DLD1 (cell line): ENCODE measurements around the gene TK1.

ENCODE experiments used
- in situ Hi-C: cut with HindIII; loops from 2 replicates; pipeline ENCODE4 v1.10.0; 2017; ENCODE audit warnings: low sequenced_read_pairs

TK1 gene

DNA sequence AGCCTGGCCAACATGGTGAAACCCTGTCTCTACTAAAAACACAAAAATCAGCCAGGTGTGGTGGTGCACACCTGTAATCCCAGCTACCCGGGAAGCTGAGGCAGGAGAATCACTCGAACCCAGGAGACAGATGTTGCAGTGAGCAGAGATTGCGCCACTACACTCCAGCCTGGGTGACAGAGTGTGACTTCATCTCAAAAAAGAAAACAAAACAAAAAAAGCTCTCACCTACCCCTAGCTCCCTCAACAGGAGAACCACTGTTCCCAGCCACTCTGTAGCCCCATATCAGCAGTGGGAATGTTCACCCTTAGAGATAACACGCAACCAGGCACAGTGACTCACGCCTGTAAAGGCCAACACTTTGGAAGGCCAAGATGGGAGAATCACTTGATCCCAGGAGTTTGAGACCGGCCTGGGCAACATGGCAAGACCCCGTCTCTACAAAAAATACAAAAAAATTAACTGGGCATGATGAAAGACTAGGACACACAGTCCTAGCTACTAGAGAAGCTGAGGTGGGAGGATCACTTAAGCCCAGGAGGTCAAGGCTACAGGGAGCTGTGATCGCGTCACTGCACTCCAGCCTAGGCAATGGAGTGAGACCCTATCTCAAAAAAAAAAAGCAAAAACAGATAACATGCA is 50.9 kb downstream of the TK1 start:
- in situ Hi-C loops, result no loop called here

- in situ Hi-C loops, result no loop called here
These were observed 51.9 kb downstream of the TK1 start for GRCh38 chr17:78134899-78135385.

DNA sequence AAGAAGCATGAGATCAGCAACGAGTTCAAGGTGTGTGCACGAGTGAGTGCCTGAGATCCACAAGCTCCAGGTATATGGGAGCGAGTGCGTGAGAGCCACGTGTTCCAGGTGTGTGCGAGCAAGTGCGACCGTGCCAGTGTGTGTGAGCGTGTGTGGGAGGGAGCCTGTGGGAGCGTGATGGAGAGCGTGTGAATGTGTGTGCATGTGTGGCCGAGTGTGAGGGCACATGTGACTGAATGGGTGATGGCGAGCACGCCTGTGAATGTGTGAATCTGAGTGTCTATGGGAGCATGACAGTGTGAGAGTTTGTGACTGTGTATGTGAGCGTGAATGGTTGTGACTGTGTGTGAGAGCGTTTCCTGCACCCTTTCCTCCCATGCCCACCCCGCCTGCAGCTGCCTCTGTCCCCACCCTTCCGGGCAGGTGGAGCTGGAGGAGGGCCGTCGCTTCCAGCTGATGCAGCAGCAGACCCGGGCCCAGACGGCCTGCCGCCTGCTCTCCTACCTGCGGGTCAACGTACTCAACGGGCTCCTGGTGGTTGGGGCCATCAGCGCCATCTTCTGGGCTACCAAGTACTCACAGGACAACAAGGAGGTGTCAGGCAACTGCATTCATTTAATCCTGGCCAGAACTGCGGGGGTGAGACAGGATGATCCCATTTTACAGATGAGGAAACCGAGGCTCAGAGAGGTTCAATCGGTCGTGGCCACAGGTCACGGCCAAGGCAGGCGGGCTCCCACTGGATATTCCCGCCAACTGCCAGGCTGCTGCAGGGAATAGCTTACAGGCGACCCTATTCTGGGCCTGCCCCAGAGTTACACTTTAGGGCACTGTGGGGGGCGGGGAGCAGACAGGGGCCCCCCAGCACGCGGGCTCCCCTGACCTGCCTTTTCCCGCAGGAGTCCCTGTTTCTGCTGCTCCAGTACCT is 52.6 kb downstream of the TK1 start:
- in situ Hi-C loops, result no loop called here

- in situ Hi-C loops, result no loop called here
These were observed 53.5 kb downstream of the TK1 start for GRCh38 chr17:78133179-78133951.

- in situ Hi-C loops, result no loop called here
These were observed 54.1 kb downstream of the TK1 start for GRCh38 chr17:78132767-78133178.

DNA sequence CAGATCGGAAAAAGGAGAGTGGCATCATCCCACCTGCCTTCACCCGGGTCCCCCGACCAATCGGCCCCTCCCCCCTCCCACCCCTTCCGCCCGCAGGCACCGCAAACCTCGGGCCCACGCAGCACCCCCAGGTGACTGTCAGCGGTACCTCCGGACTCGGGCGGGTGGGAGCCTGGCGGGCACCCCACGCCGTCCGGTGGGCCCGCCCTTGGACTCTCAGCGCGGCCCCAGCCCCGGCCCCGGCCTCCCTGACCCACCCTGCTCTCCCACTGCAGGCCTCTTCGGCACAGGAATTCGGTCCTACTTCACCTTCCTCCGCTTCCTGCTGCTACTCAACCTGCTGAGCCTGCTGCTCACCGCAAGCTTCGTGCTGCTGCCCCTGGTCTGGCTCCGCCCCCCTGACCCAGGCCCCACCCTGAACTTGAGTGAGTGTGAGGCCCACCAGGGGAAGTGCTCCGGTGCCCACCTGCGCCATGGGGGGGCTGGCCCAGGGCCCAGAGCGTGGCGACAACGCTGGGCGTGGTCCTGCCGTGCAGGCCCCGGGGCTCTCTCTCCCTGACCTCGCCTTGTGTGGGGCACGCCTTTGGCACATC is 54.7 kb downstream of the TK1 start:
- in situ Hi-C loops, result no loop called here

DNA sequence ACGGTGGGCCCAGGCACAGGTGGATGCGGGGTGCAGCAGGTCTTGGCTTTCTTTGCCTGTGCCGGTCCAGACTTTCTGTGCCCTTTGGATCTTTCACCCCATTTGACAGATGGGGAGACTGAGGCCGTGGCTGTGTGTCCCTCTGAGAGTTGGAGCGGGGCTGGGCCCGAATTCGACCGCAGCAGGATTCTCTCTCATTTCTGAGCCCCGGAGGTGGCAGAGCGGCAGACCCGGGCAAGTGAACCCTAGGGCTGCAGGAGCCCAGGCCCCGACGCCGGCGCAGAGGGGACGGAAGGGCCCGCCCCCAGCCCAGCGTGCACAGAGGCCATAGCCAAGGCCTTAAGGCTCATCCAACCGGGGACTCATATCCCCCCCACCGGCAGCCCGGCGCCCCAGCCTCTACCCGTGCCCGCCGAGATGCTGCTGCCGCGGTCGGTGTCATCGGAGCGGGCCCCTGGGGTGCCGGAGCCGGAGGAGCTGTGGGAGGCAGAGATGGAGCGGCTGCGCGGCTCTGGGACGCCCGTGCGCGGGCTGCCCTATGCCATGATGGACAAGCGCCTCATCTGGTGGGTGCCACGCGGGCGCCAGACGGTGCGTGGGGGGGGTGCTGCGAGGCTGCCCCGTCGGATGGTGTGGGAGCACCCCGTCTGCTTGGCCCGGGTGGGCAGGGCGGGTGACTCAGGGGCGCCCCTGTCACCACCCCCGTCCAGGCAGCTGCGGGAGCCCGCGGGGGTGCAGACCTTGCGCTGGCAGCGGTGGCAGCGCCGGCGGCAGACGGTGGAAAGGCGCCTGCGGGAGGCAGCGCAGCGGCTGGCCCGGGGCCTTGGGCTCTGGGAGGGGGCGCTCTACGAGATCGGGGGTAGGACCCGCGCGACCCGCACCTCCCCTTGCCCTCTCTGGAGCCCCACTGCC is 55.4 kb downstream of the TK1 start:
- in situ Hi-C loops, result no loop called here

DNA sequence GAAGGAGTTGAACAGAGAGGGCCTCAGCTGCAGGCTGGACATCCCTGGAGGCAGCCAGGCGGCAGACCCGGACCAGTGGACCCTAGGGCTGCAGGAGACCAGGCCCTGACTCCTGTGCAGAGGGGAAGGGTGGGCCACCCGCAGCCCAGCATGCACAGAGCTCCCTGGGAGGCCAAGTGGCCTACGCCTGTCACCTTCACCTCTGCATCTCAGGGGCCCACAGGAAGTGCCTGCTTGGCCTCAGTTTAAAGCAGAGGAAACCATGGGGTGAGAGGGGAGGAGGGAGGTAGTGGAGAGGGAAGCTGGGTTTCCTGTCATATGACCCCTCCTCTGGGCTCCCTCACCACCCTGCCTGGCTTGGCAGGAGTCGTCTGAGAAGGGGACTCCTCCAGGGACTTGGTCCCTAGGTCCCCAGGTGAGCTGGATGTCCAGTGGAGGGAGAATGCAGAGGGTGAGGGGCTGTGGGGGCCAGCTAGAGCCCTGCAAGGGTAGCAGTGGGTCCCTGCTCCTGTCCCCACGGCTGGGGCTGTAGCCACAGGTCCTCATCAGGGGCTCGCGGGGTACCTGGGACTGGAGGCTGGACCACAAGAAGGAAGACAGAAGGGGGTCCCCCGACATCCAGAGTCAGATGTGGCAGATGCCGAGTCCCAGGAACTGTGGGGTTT is 56.3 kb downstream of the TK1 start, which contains the start of gene TMC8:
TMC8 (plus strand) TSS at position 335 of the 665 bp plus-strand sequence. CDS start 818 bp downstream, outside the sequence.
- in situ Hi-C loops, result no loop called here

- in situ Hi-C loops, result no loop called here
These were observed 56.8 kb downstream of the TK1 start for GRCh38 chr17:78130090-78130436.

- in situ Hi-C loops, result no loop called here
These were observed 57.3 kb downstream of the TK1 start for GRCh38 chr17:78129351-78130089.

- in situ Hi-C loops, result no loop called here
These were observed 58.1 kb downstream of the TK1 start, which contains the start of gene TMC6 for GRCh38 chr17:78128551-78129350. Gene TMC6, minus strand, starts transcription at chr17:78128755. Its CDS starts 1,923 bp downstream, at chr17:78126832.

DNA sequence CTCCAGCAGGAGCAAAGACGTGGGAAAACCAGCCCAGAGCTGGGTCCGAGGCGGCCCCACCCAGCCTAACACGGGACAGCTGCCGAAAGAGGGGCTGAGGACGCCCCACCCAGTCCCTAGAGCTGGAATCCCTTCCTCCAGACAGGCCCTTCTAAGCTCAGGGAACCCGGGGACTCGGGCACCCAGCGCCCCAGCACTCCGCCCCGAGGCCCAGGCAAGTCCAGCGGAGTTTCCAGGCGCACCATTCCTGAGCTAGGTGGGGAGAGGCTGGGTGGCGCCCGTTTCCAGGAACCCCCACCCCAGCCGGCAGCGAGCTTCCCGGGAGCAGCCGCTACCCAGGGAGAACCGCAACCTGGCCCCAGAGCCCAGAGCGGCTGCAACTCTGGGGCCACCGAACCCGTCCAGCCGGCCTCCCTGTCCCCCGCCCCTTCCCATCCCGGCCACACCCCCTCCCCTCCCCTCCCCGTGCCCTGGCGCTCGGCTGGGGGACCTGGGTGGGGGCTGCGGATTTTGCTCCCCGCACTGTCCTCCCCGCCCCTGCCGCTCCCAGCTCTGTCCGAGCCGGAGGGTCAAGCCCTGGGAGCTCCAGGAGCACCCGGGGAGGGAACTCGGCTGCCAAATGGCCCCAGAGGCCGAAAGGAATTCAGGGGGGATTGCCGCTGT is 58.8 kb downstream of the TK1 start:
- in situ Hi-C loops, result no loop called here

- in situ Hi-C loops, result no loop called here
These were observed 59.5 kb downstream of the TK1 start for GRCh38 chr17:78127239-78127887.

DNA sequence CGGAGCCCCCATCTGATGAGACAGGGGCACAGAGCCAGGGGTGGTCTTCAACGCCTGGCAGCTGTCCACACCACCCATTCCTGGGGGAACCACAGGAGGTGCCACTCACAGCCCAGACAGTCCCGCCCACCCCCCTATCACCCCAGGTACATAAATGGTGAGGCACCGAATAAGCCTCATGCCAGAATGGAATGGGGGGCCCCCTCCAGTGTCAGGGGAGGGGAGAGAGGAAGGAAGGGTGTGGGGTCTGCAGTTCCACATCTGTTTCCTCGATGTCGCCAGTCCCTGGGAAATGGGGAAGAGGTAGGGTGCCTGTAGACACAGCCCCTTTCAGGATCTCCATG is 60.0 kb downstream of the TK1 start:
- in situ Hi-C loops, result no loop called here

- in situ Hi-C loops, result no loop called here
These were observed 60.6 kb downstream of the TK1 start for GRCh38 chr17:78125976-78126894.
